NCI-H226 (cell line): ENCODE results near the gene ASTN2.

Source experiments
- DNase-seq: peaks from one replicate; pipeline ENCODE4 v3.0.0-alpha.2; 2015

ASTN2 gene

GRCh38 chr9:116587919-116588318 is 826.9 kb downstream of the ASTN2 start:
- DNase-seq = no peak

GRCh38 chr9:116585896-116586295 is 829.0 kb downstream of the ASTN2 start:
- DNase-seq = no peak

- no peak for DNase-seq
Measured at GRCh38 chr9:116585204-116585603, 829.7 kb downstream of the ASTN2 start.

GRCh38 chr9:116580853-116581252 is 834.0 kb downstream of the ASTN2 start:
- no peak for DNase-seq

GRCh38 chr9:116576386-116576785 is 838.5 kb downstream of the ASTN2 start:
- DNase-seq = no peak

- DNase-seq = peak; percentile 41
Measured at GRCh38 chr9:116574027-116574679, 840.7 kb downstream of the ASTN2 start.

GRCh38 chr9:116572095-116572748 is 842.6 kb downstream of the ASTN2 start:
- DNase-seq = peak; percentile 33

GRCh38 chr9:116569111-116569510 is 845.7 kb downstream of the ASTN2 start:
- DNase-seq = no peak

GRCh38 chr9:116566677-116567488 is 848.0 kb downstream of the ASTN2 start:
- no peak for DNase-seq

- DNase-seq = no peak
Measured at GRCh38 chr9:116565986-116566385, 848.9 kb downstream of the ASTN2 start.

- DNase-seq = no peak
Measured at GRCh38 chr9:116564266-116564793, 850.5 kb downstream of the ASTN2 start.

- DNase-seq = no peak
Measured at GRCh38 chr9:116558818-116559540, 855.9 kb downstream of the ASTN2 start.

GRCh38 chr9:116558035-116558434 is 856.8 kb downstream of the ASTN2 start:
- no peak for DNase-seq

- no peak for DNase-seq
Measured at GRCh38 chr9:116555556-116556155, 859.2 kb downstream of the ASTN2 start.

GRCh38 chr9:116555119-116555518 is 859.7 kb downstream of the ASTN2 start:
- DNase-seq = no peak

- DNase-seq = peak; percentile 85
Measured at GRCh38 chr9:116550696-116551436, 864.0 kb downstream of the ASTN2 start.

- DNase-seq = no peak
Measured at GRCh38 chr9:116549786-116550660, 864.8 kb downstream of the ASTN2 start.

GRCh38 chr9:116549061-116549664 is 865.7 kb downstream of the ASTN2 start:
- DNase-seq = peak; percentile 98

GRCh38 chr9:116547729-116548426 is 867.0 kb downstream of the ASTN2 start:
- no peak for DNase-seq
